H9 (cell line): ENCODE measurements around the gene MGME1. TPM values are rescaled to one million over a fixed set of nuclear protein-coding genes. Genes with fewer than 3 reads are reported as not detected.

Experiments
- DNase-seq: peaks from one replicate; pipeline ENCODE4 v3.0.0-alpha.2; 2017
- H2AFZ ChIP-seq: one replicate; pipeline ENCODE4 v1.6.1; 2013; ENCODE audit warnings: mild to moderate bottlenecking, low read length, control low read depth, moderate library complexity
- H2AK5ac ChIP-seq: 2 replicates; pipeline ENCODE4 v1.6.1; 2013; ENCODE audit warnings: low read length, control low read depth, mixed read lengths; ENCODE audit not compliant: insufficient read length
- H2BK120ac ChIP-seq: one replicate; pipeline ENCODE4 v1.6.1; 2013; ENCODE audit warnings: low read depth, mild to moderate bottlenecking, low read length, control low read depth, inconsistent platforms; ENCODE audit not compliant: poor library complexity, severe bottlenecking
- H2BK12ac ChIP-seq: 2 replicates; pipeline ENCODE4 v1.6.1; 2013; ENCODE audit warnings: low read length, control low read depth, mixed read lengths, low read depth; ENCODE audit not compliant: insufficient read length
- H2BK15ac ChIP-seq: 2 replicates; pipeline ENCODE4 v1.6.1; 2013; ENCODE audit warnings: low read depth, low read length, control low read depth
- H2BK20ac ChIP-seq: one replicate; pipeline ENCODE4 v1.6.1; 2013; ENCODE audit warnings: low read depth, mild to moderate bottlenecking, low read length, control low read depth, inconsistent platforms; ENCODE audit not compliant: poor library complexity, severe bottlenecking
- H2BK5ac ChIP-seq: 2 replicates; pipeline ENCODE4 v1.6.1; 2013; ENCODE audit warnings: low read length, control low read depth, mixed read lengths; ENCODE audit not compliant: insufficient read length
- H3K14ac ChIP-seq: 2 replicates; pipeline ENCODE4 v1.6.1; 2013; ENCODE audit warnings: low read length, control low read depth; ENCODE audit not compliant: insufficient read depth
- H3K18ac ChIP-seq: 2 replicates; pipeline ENCODE4 v1.6.1; 2013; ENCODE audit warnings: low read depth, mild to moderate bottlenecking, mixed read lengths, low read length, control low read depth; ENCODE audit not compliant: insufficient read length
- H3K23ac ChIP-seq: 2 replicates; pipeline ENCODE4 v1.6.1; 2013; ENCODE audit warnings: low read length, control low read depth, mixed read lengths, low read depth; ENCODE audit not compliant: insufficient read length
- H3K23me2 ChIP-seq: 2 replicates; pipeline ENCODE4 v1.6.1; 2013; ENCODE audit warnings: low read depth, mild to moderate bottlenecking, mixed read lengths, low read length, control low read depth; ENCODE audit not compliant: insufficient read length, poor library complexity, severe bottlenecking
- H3K27ac ChIP-seq: 2 replicates; pipeline ENCODE4 v1.5.1; 2013; ENCODE audit warnings: low read length, control low read depth, mixed read lengths, low read depth; ENCODE audit not compliant: insufficient read length
- H3K27me3 ChIP-seq: 2 replicates; pipeline ENCODE4 v1.6.1; 2013; ENCODE audit warnings: low read length, control low read depth, inconsistent platforms; ENCODE audit not compliant: insufficient read depth
- H3K4ac ChIP-seq: 2 replicates; pipeline ENCODE4 v1.6.1; 2013; ENCODE audit warnings: low read depth, mild to moderate bottlenecking, control low read depth, inconsistent platforms, low read length, moderate library complexity
- H3K4me1 ChIP-seq: 2 replicates; pipeline ENCODE4 v1.6.1; 2013; ENCODE audit warnings: low read length, control low read depth, inconsistent platforms; ENCODE audit not compliant: insufficient read depth
- H3K4me2 ChIP-seq: 2 replicates; pipeline ENCODE4 v1.6.1; 2013; ENCODE audit warnings: low read length, control low read depth, mixed read lengths; ENCODE audit not compliant: insufficient read length, insufficient read depth
- H3K56ac ChIP-seq: 2 replicates; pipeline ENCODE4 v1.6.1; 2013; ENCODE audit warnings: low read depth, mild to moderate bottlenecking, mixed read lengths, low read length, control low read depth; ENCODE audit not compliant: insufficient read length
- H3K79me1 ChIP-seq: 2 replicates; pipeline ENCODE4 v1.6.1; 2013; ENCODE audit warnings: low read depth, mild to moderate bottlenecking, moderate library complexity, low read length, control low read depth, inconsistent platforms; ENCODE audit not compliant: insufficient read depth, poor library complexity, severe bottlenecking
- H3K79me2 ChIP-seq: 2 replicates; pipeline ENCODE4 v1.6.1; 2013; ENCODE audit warnings: low read length, control low read depth, inconsistent platforms; ENCODE audit not compliant: insufficient read depth
- H3K9ac ChIP-seq: 2 replicates; pipeline ENCODE4 v1.6.1; 2013; ENCODE audit warnings: low read length, control low read depth, mixed read lengths; ENCODE audit not compliant: insufficient read length; ENCODE audit errors: extremely low read depth
- H3K9me3 ChIP-seq: one replicate; pipeline ENCODE4 v1.6.1; 2013; ENCODE audit warnings: low read depth, low read length, inconsistent platforms; ENCODE audit not compliant: control insufficient read depth
- H3T11ph ChIP-seq: one replicate; pipeline ENCODE4 v1.6.1; 2013; ENCODE audit warnings: mild to moderate bottlenecking, low read length, control low read depth, inconsistent platforms
- H4K20me1 ChIP-seq: one replicate; pipeline ENCODE4 v1.6.1; 2013; ENCODE audit not compliant: control insufficient read depth, insufficient read length, insufficient read depth
- H4K5ac ChIP-seq: 2 replicates; pipeline ENCODE4 v1.6.1; 2013; ENCODE audit warnings: low read depth, mild to moderate bottlenecking, mixed read lengths, low read length, control low read depth; ENCODE audit not compliant: insufficient read length
- H4K8ac ChIP-seq: replicated peaks from 2 replicates; pipeline ENCODE4 v1.6.1; 2013; ENCODE audit warnings: low read length, control low read depth, mixed read lengths, low read depth; ENCODE audit not compliant: insufficient read length
- H4K91ac ChIP-seq: 2 replicates; pipeline ENCODE4 v1.6.1; 2013; ENCODE audit warnings: low read depth, mild to moderate bottlenecking, moderate library complexity, mixed read lengths, low read length, control low read depth; ENCODE audit not compliant: insufficient read length
- H3K27ac Mint-ChIP-seq, 3 experiments: 2 replicates in 2 of 3; 3 replicates in 1 of 3; pipeline ENCODE4 v1.8.0; 2020 to 2021; ENCODE audit warnings: mixed read lengths in 3 of 3, mild to moderate bottlenecking in 1 of 3, moderate library complexity in 1 of 3
- H3K27me3 Mint-ChIP-seq: 2 replicates; pipeline ENCODE4 v1.8.0; 2021; ENCODE audit warnings: low read depth, mild to moderate bottlenecking, moderate library complexity, mixed read lengths
- H3K36me3 Mint-ChIP-seq, 3 experiments: 2 replicates in 2 of 3; 3 replicates in 1 of 3; pipeline ENCODE4 v1.8.0; 2020 to 2021; ENCODE audit warnings: low read depth in 3 of 3, mixed read lengths in 3 of 3; ENCODE audit not compliant: insufficient read depth in 1 of 3
- H3K4me1 Mint-ChIP-seq, 2 experiments: 2 replicates each; pipeline ENCODE4 v1.8.0; 2020; ENCODE audit warnings: mixed read lengths in 2 of 2
- H3K4me3 Mint-ChIP-seq, 2 experiments: 2 replicates in 1 of 2; 3 replicates in 1 of 2; pipeline ENCODE4 v1.8.0; 2020 to 2021; ENCODE audit warnings: mild to moderate bottlenecking in 2 of 2, mixed read lengths in 2 of 2, moderate library complexity in 1 of 2
- H3K9me3 Mint-ChIP-seq, 2 experiments: 2 replicates in 1 of 2; 3 replicates in 1 of 2; pipeline ENCODE4 v1.8.0; 2020; ENCODE audit warnings: mild to moderate bottlenecking in 2 of 2, mixed read lengths in 2 of 2, moderate library complexity in 1 of 2
- WGBS: extraction: QIAGEN DNeasy Blood & Tissue Kit; methylation state at CpG from one replicate; pipeline ENCODE4 v1.1.7; 2013; ENCODE audit warnings: missing lambda C conversion rate, low lambda C conversion rate, mixed read lengths; ENCODE audit not compliant: insufficient read length; ENCODE audit errors: extremely low coverage; 5-methylcytosine and 5-hydroxymethylcytosine counted together
- total RNA-seq: library from RNA; stranded (reverse); gene quantifications from 2 replicates; pipeline ENCODE4 v1.2.1, GENCODE V29; 2021
- TF ChIP-seq, protein P1 (sequence below): fragments of 200-600 bp; sonication (generic); conservative IDR thresholded peaks from 3 replicates; pipeline ENCODE4 v1.8.0; 2021; ENCODE audit warnings: antibody characterized with exemption, mild to moderate bottlenecking

Gene MGME1
- total RNA-seq, 1 experiment from 2014 or later, result 48.9 TPM

DNA sequence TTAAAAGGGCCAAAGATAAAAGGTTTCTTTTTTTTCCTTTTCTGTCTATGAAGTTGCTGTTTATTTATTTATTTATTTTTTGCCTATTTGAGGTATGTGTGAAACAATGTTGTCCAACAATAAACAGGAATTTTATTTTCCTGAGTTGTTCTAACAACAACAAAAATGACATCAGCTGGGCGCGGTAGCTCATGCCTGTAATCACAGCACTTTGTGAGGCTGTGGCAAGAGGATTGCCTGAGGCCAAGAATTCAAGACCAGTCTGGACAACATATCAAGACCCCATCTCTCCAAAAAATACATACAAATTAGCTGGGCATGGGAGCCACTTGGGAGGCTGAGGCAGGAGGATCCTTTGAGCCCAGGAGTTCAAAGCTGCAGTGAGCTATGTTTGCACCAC lies 44.1 kb downstream of the MGME1 start:
- Histone ChIP-seq H3K9me3 (no peaks in the 10 kb centered on the region), H2AK5ac (no peak overlapping the region), H2BK12ac (no peak overlapping the region), H3K9ac (no peak overlapping the region), H2BK120ac (no peak overlapping the region), H4K91ac (no peak overlapping the region), H3K27me3 (no peaks in the 10 kb centered on the region), H4K8ac (no peak overlapping the region), H3K23ac (no peak overlapping the region), H3K56ac (no peak overlapping the region), H3T11ph (no peak overlapping the region), H3K4ac (no peak overlapping the region), H2BK15ac (no peak overlapping the region), H2AFZ (no peak overlapping the region), H3K27ac (no peak overlapping the region), H3K4me1 (no peaks in the 10 kb centered on the region), H4K20me1 (no peaks in the 10 kb centered on the region), H3K79me1 (no peaks in the 10 kb centered on the region), H3K14ac (no peak overlapping the region), H3K23me2 (no peaks in the 10 kb centered on the region), H3K18ac (no peak overlapping the region), H3K4me2 (no peak overlapping the region), H2BK5ac (no peak overlapping the region), H2BK20ac (no peak overlapping the region), H3K79me2 (no peaks in the 10 kb centered on the region), H4K5ac (no peak overlapping the region)
- no peaks in the 10 kb centered on the region for H3K27me3 Mint-ChIP-seq
- H3K9me3 Mint-ChIP-seq, result peaks cover 5 to 9% of the 10 kb centered on the region in 2 experiments
- DNase-seq, result no peak
- TF ChIP-seq, protein P1, sequence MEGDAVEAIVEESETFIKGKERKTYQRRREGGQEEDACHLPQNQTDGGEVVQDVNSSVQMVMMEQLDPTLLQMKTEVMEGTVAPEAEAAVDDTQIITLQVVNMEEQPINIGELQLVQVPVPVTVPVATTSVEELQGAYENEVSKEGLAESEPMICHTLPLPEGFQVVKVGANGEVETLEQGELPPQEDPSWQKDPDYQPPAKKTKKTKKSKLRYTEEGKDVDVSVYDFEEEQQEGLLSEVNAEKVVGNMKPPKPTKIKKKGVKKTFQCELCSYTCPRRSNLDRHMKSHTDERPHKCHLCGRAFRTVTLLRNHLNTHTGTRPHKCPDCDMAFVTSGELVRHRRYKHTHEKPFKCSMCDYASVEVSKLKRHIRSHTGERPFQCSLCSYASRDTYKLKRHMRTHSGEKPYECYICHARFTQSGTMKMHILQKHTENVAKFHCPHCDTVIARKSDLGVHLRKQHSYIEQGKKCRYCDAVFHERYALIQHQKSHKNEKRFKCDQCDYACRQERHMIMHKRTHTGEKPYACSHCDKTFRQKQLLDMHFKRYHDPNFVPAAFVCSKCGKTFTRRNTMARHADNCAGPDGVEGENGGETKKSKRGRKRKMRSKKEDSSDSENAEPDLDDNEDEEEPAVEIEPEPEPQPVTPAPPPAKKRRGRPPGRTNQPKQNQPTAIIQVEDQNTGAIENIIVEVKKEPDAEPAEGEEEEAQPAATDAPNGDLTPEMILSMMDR, result no peak
- no CpG with 5 or more reads among the region's 2 CpGs for WGBS
- H3K27ac Mint-ChIP-seq, result no peak overlapping the region
- H3K4me1 Mint-ChIP-seq, result peaks cover under 1 to 2% of the 10 kb centered on the region in 2 experiments; a peak in 2 of 4 replicates
- peaks cover 7 to 11% (median 8%) of the 10 kb centered on the region in 3 experiments; a peak in 6 of 7 replicates for H3K36me3 Mint-ChIP-seq
- no peak overlapping the region for H3K4me3 Mint-ChIP-seq
